SJSA1 (cell line): ENCODE data around the gene SCGB1A1. TPM values are rescaled to one million over a fixed set of nuclear protein-coding genes. Genes with fewer than 3 reads are reported as not detected.

ENCODE experiments used
- total RNA-seq: library from RNA; depleted of rRNA; stranded (reverse); fragments of >200 nt; shearing (Covaris generic); gene quantifications from 2 replicates; pipeline ENCODE4 v1.2.3, GENCODE V29; 2014; rRNA removed

SCGB1A1 gene
- total RNA-seq, 1 experiment from 2014 or later = not detected

Other genes with a start within 250 kb of the SCGB1A1 start
- not detected in 2 replicates for gene SCGB1D1, start 228.8 kb upstream of the SCGB1A1 start, total RNA-seq
- gene SCGB2A1, start 210.4 kb upstream of the SCGB1A1 start, total RNA-seq = not detected in 2 replicates
- not detected in 2 replicates for gene SCGB1D2, start 176.8 kb upstream of the SCGB1A1 start, total RNA-seq
- not detected in 2 replicates for gene SCGB2A2, start 148.9 kb upstream of the SCGB1A1 start, total RNA-seq
- not detected in 2 replicates for gene SCGB1D4, start 120.0 kb upstream of the SCGB1A1 start, total RNA-seq
- 0.81 and 4.8 TPM in 2 replicates for gene ASRGL1, start 81.6 kb upstream of the SCGB1A1 start, total RNA-seq
- 306 and 345 TPM in 2 replicates for gene AHNAK, start 127.8 kb downstream of the SCGB1A1 start, total RNA-seq
- 1,705 and 1,743 TPM in 2 replicates for gene EEF1G, start 154.9 kb downstream of the SCGB1A1 start, total RNA-seq
- 8.5 and 10.1 TPM in 2 replicates for gene TUT1, start 172.5 kb downstream of the SCGB1A1 start, total RNA-seq
- 128 and 214 TPM in 2 replicates for gene MTA2, start 182.8 kb downstream of the SCGB1A1 start, total RNA-seq
- 19.8 and 28.1 TPM in 2 replicates for gene EML3, start 193.7 kb downstream of the SCGB1A1 start, total RNA-seq
- gene ROM1, start 194.2 kb downstream of the SCGB1A1 start, total RNA-seq = 3.1 and 10.4 TPM in 2 replicates
- gene B3GAT3, start 203.0 kb downstream of the SCGB1A1 start, total RNA-seq = 82.5 and 145 TPM in 2 replicates
- gene GANAB, start 227.6 kb downstream of the SCGB1A1 start, total RNA-seq = 356 and 500 TPM in 2 replicates
- gene INTS5, start 234.3 kb downstream of the SCGB1A1 start, total RNA-seq = 26.6 and 26.8 TPM in 2 replicates
- 103 and 121 TPM in 2 replicates for gene C11orf98, start 246.2 kb downstream of the SCGB1A1 start, total RNA-seq
- gene CSKMT, start 246.3 kb downstream of the SCGB1A1 start, total RNA-seq = 9.8 and 15.7 TPM in 2 replicates